OCI-LY3 (cell line): ENCODE measurements around the gene STPG4.

Experiments
- H2AFZ ChIP-seq: fragments of 200-600, 300-600 bp; shearing (Covaris generic); 2 replicates; pipeline ENCODE4 v1.6.0; 2014; ENCODE audit warnings: antibody characterized with exemption, low read depth, low read length
- H3K27ac ChIP-seq: fragments of 200-600, 300-600 bp; sonication (generic); 2 replicates; pipeline ENCODE4 v1.5.1; 2014; ENCODE audit warnings: mild to moderate bottlenecking, low read length, moderate library complexity, mixed read lengths
- H3K27me3 ChIP-seq: fragments of 200-600, 300-600 bp; sonication (generic); 2 replicates; pipeline ENCODE4 v1.6.1; 2014; ENCODE audit warnings: low read depth, low read length, mixed read lengths
- H3K36me3 ChIP-seq: fragments of 200-600, 300-600 bp; sonication (generic); replicated peaks from 2 replicates; pipeline ENCODE3; 2014; ENCODE audit warnings: low read depth, low read length, mixed read lengths
- H3K4me1 ChIP-seq: fragments of 300-600, 200-600 bp; sonication (generic); 2 replicates; pipeline ENCODE4 v1.6.1; 2014; ENCODE audit warnings: low read length, mixed read lengths
- H3K4me2 ChIP-seq: fragments of 200-600, 300-600 bp; sonication (generic); 2 replicates; pipeline ENCODE4 v1.6.1; 2014; ENCODE audit warnings: low read length, mixed read lengths
- H3K4me3 ChIP-seq: fragments of 300-600, 200-600 bp; sonication (generic); 2 replicates; pipeline ENCODE4 v1.5.1; 2014; ENCODE audit warnings: antibody characterized with exemption, mild to moderate bottlenecking, low read length, moderate library complexity
- H3K79me2 ChIP-seq: fragments of 300-600, 200-600 bp; shearing (Covaris generic); 2 replicates; pipeline ENCODE4 v1.6.1; 2014; ENCODE audit warnings: mild to moderate bottlenecking, low read length, mixed read lengths
- H3K9ac ChIP-seq: fragments of 300-600, 200-600 bp; shearing (Covaris generic); 2 replicates; pipeline ENCODE4 v1.6.0; 2014; ENCODE audit warnings: mild to moderate bottlenecking, low read length, moderate library complexity
- H3K9me3 ChIP-seq: fragments of 200-600, 300-600 bp; shearing (Covaris generic); 2 replicates; pipeline ENCODE4 v1.6.1; 2014; ENCODE audit warnings: low read length, mixed read lengths; ENCODE audit not compliant: insufficient read depth
- H4K20me1 ChIP-seq: fragments of 200-600, 300-600 bp; sonication (generic); 2 replicates; pipeline ENCODE4 v1.6.1; 2016; ENCODE audit warnings: low read length, mixed read lengths; ENCODE audit not compliant: insufficient read depth
- CTCF ChIP-seq: fragments of 200-600, 300-600 bp; sonication (generic); IDR thresholded peaks from 2 replicates; pipeline ENCODE4 v1.5.1; 2014; ENCODE audit warnings: antibody characterized with exemption, low read length, low read depth
- EZH2phosphoT487 ChIP-seq: fragments of 200-600 bp; shearing (Covaris generic); IDR thresholded peaks from 2 replicates; pipeline ENCODE4 v1.6.1; 2018; ENCODE audit warnings: antibody characterized with exemption, mixed run types, low read depth

The STPG4 gene

GRCh38 chr2:47079515-47080412 lies 75.3 kb downstream of the STPG4 start:
- Histone ChIP-seq H3K4me2 (no peak overlapping the region), H3K9me3 (no peaks in the 10 kb centered on the region), H3K4me3 (no peak overlapping the region), H3K36me3 (no peaks in the 10 kb centered on the region), H3K27me3 (no peaks in the 10 kb centered on the region), H2AFZ (no peak overlapping the region), H3K4me1 (no peaks in the 10 kb centered on the region), H3K79me2 (no peaks in the 10 kb centered on the region), H3K9ac (no peak overlapping the region), H3K27ac (no peak overlapping the region), H4K20me1 (no peaks in the 10 kb centered on the region)
- TF ChIP-seq EZH2phosphoT487: no peak
- TF ChIP-seq CTCF: no peak

GRCh38 chr2:47078541-47079482 lies 76.3 kb downstream of the STPG4 start:
- Histone ChIP-seq H3K4me1 (no peaks in the 10 kb centered on the region), H3K4me2 (no peak overlapping the region), H2AFZ (no peak overlapping the region), H3K36me3 (no peaks in the 10 kb centered on the region), H4K20me1 (no peaks in the 10 kb centered on the region), H3K4me3 (no peak overlapping the region), H3K9me3 (no peaks in the 10 kb centered on the region), H3K27me3 (no peaks in the 10 kb centered on the region), H3K79me2 (no peaks in the 10 kb centered on the region), H3K27ac (no peak overlapping the region), H3K9ac (no peak overlapping the region)
- TF ChIP-seq EZH2phosphoT487 (no peak), CTCF (no peak)

GRCh38 chr2:47077442-47078117 lies 77.5 kb downstream of the STPG4 start:
- Histone ChIP-seq H3K79me2 (no peaks in the 10 kb centered on the region), H3K4me3 (no peak overlapping the region), H3K9ac (no peak overlapping the region), H4K20me1 (no peaks in the 10 kb centered on the region), H3K27me3 (no peaks in the 10 kb centered on the region), H3K27ac (no peak overlapping the region), H3K9me3 (no peaks in the 10 kb centered on the region), H2AFZ (no peak overlapping the region), H3K4me1 (peaks cover 7% of the 10 kb centered on the region), H3K4me2 (no peak overlapping the region), H3K36me3 (peaks cover 8% of the 10 kb centered on the region)
- no peak for TF ChIP-seq EZH2phosphoT487
- no peak for TF ChIP-seq CTCF
